Measurements from ENCODE around the gene ZNF236. TPM values are rescaled to one million over a fixed set of nuclear protein-coding genes. Genes with fewer than 3 reads are reported as not detected.

ZNF236 gene
- total and polyA plus RNA-seq, 2 of the 13 experiments (the other 11 are each of a cell fraction or from before 2014, with no cell fraction given), result 3.0 to 7.2 TPM

DNA sequence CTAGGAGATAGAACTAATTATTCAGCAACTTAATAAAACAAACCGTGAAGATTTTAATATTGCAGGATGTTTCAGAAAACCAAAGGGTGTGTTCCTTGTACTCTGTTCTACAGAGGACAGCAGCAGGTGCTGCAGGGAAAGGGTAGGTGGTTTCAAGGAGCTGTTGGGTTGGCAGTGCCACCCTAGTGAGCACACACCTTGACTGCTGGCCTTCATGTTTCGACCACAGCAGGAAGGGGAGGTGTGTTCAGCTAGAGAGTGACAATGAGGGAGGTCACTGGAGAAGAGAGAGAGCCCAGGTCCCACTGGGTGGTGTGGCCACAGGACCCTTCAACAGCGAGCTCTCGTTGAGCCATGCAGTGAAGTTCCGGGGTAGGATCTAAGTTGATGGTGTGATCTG, 98.6 kb downstream of the ZNF236 start:
- H3K27me3 ChIP-seq (ENCODE audit: control insufficient read depth in 1 of 2, insufficient read depth in 2 of 2, low read length in 2 of 2), result no peaks in the 10 kb centered on the region
- H4K20me1 ChIP-seq (ENCODE audit: insufficient read depth, low read length), result no peaks in the 10 kb centered on the region
- WGBS (ENCODE audit: low lambda C conversion rate), result 92% methylated on average over 5 of the region's 5 CpGs
- no peaks in the 10 kb centered on the region for H3K9me3 ChIP-seq (ENCODE audit: low read length)
- H3K79me2 ChIP-seq (ENCODE audit: insufficient read depth, low read length), result no peaks in the 10 kb centered on the region
- H3K9ac ChIP-seq (ENCODE audit: insufficient read depth, low read depth, low read length), result no peak overlapping the region
- no peak overlapping the region for H3K27ac ChIP-seq (ENCODE audit: extremely low read length, insufficient read depth, low read length)
- no peak overlapping the region for H3K4me2 ChIP-seq (ENCODE audit: low read depth, low read length)
- no peak overlapping the region for H3K4me3 ChIP-seq (replicated peaks in 1 of 3; ENCODE audit: insufficient read depth in 1 of 3, low read depth in 2 of 3, low read length in 3 of 3)
- no peaks in the 10 kb centered on the region for H3K4me1 ChIP-seq (ENCODE audit: insufficient read depth, low read length)
- ATAC-seq (no peak), FAIRE-seq (no peak), DNase-seq (ENCODE audit: low spot score) (no peak)
- BruUV-seq (replicated peaks), result no TSS peak
- CTCF ChIA-PET (ENCODE audit: low intra/inter-chr PET ratio, low total read pairs), result interaction anchor here (1.5 kb wide), 1 partner anchor 62 kb away, joined by 4 read pairs; no protein-coding TSS in a partner anchor
- H2AFZ ChIP-seq (ENCODE audit: low read length), result no peak overlapping the region
- peaks cover 16 to 62% of the 10 kb centered on the region in 2 experiments; a peak in 4 of 5 replicates for H3K36me3 ChIP-seq (replicated peaks in 1 of 2; ENCODE audit: control insufficient read depth in 1 of 2, insufficient read depth in 2 of 2, low read length in 2 of 2)
- POLR2A ChIA-PET, result no interaction called here
- in situ Hi-C loops (cut with HindIII; ENCODE audit: extremely low pct_ligation_motif_present, low pct_unique_long_range_greater_than_20kb), result no loop called here
- intact Hi-C loops (cut with micrococcal nuclease; ENCODE audit: unreplicated experiment), result no loop called here
- TF ChIP-seq NFIC (IDR thresholded peaks at IDR 0.05; ENCODE audit: low read length) (no peak), MTA1 (CRISPR knock-in tag; IDR thresholded peaks at IDR 0.05; ENCODE audit: borderline replicate concordance) (no peak), MZF1 (CRISPR knock-in tag; IDR thresholded peaks at IDR 0.05; ENCODE audit: borderline replicate concordance) (no peak), ZNF121 (CRISPR knock-in tag; IDR thresholded peaks at IDR 0.05) (no peak), HIVEP1 (CRISPR knock-in tag; IDR thresholded peaks at IDR 0.05) (no peak), ZNF556 (CRISPR knock-in tag; IDR thresholded peaks at IDR 0.05; ENCODE audit: borderline replicate concordance) (no peak), CAMTA2 (CRISPR knock-in tag; IDR thresholded peaks at IDR 0.05; ENCODE audit: borderline replicate concordance) (no peak), STAG1 (CRISPR knock-in tag; IDR thresholded peaks at IDR 0.05) (no peak), ZNF34 (CRISPR knock-in tag; IDR thresholded peaks at IDR 0.05; ENCODE audit: borderline replicate concordance) (no peak), SRF (IDR thresholded peaks at IDR 0.05; ENCODE audit: low read depth, low read length) (no peak), NCOA5 (CRISPR knock-in tag; IDR thresholded peaks at IDR 0.05) (no peak), ELF1 (CRISPR knock-in tag; IDR thresholded peaks at IDR 0.05) (no peak), REL (CRISPR knock-in tag; conservative IDR thresholded peaks at IDR 0.05) (no peak), ZMYM4 (CRISPR knock-in tag; IDR thresholded peaks at IDR 0.05) (no peak)
- TF ChIP-seq, protein P1, sequence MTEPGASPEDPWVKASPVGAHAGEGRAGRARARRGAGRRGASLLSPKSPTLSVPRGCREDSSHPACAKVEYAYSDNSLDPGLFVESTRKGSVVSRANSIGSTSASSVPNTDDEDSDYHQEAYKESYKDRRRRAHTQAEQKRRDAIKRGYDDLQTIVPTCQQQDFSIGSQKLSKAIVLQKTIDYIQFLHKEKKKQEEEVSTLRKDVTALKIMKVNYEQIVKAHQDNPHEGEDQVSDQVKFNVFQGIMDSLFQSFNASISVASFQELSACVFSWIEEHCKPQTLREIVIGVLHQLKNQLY (CRISPR knock-in tag; IDR thresholded peaks at IDR 0.05), result no peak
- TF ChIP-seq, protein P2, sequence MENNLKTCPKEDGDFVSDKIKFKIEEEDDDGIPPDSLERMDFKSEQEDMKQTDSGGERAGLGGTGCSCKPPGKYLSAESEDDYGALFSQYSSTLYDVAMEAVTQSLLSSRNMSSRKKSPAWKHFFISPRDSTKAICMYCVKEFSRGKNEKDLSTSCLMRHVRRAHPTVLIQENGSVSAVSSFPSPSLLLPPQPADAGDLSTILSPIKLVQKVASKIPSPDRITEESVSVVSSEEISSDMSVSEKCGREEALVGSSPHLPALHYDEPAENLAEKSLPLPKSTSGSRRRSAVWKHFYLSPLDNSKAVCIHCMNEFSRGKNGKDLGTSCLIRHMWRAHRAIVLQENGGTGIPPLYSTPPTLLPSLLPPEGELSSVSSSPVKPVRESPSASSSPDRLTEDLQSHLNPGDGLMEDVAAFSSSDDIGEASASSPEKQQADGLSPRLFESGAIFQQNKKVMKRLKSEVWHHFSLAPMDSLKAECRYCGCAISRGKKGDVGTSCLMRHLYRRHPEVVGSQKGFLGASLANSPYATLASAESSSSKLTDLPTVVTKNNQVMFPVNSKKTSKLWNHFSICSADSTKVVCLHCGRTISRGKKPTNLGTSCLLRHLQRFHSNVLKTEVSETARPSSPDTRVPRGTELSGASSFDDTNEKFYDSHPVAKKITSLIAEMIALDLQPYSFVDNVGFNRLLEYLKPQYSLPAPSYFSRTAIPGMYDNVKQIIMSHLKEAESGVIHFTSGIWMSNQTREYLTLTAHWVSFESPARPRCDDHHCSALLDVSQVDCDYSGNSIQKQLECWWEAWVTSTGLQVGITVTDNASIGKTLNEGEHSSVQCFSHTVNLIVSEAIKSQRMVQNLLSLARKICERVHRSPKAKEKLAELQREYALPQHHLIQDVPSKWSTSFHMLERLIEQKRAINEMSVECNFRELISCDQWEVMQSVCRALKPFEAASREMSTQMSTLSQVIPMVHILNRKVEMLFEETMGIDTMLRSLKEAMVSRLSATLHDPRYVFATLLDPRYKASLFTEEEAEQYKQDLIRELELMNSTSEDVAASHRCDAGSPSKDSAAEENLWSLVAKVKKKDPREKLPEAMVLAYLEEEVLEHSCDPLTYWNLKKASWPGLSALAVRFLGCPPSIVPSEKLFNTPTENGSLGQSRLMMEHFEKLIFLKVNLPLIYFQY (CRISPR knock-in tag; IDR thresholded peaks at IDR 0.05; ENCODE audit: borderline replicate concordance), result no peak
- TF ChIP-seq, protein P3, sequence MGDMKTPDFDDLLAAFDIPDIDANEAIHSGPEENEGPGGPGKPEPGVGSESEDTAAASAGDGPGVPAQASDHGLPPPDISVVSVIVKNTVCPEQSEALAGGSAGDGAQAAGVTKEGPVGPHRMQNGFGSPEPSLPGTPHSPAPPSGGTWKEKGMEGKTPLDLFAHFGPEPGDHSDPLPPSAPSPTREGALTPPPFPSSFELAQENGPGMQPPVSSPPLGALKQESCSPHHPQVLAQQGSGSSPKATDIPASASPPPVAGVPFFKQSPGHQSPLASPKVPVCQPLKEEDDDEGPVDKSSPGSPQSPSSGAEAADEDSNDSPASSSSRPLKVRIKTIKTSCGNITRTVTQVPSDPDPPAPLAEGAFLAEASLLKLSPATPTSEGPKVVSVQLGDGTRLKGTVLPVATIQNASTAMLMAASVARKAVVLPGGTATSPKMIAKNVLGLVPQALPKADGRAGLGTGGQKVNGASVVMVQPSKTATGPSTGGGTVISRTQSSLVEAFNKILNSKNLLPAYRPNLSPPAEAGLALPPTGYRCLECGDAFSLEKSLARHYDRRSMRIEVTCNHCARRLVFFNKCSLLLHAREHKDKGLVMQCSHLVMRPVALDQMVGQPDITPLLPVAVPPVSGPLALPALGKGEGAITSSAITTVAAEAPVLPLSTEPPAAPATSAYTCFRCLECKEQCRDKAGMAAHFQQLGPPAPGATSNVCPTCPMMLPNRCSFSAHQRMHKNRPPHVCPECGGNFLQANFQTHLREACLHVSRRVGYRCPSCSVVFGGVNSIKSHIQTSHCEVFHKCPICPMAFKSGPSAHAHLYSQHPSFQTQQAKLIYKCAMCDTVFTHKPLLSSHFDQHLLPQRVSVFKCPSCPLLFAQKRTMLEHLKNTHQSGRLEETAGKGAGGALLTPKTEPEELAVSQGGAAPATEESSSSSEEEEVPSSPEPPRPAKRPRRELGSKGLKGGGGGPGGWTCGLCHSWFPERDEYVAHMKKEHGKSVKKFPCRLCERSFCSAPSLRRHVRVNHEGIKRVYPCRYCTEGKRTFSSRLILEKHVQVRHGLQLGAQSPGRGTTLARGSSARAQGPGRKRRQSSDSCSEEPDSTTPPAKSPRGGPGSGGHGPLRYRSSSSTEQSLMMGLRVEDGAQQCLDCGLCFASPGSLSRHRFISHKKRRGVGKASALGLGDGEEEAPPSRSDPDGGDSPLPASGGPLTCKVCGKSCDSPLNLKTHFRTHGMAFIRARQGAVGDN (CRISPR knock-in tag; IDR thresholded peaks at IDR 0.05), result no peak
